H1 (cell line): ENCODE data around the gene GASK1B. TPM values are rescaled to one million over a fixed set of nuclear protein-coding genes. Genes with fewer than 3 reads are reported as not detected.

Experiments used
- CTCF ChIA-PET: fragments of 300-600 bp; sonication (Branson Sonifier 250); formaldehyde crosslinking; loops from one replicate; lab custom pipeline; 2021; ENCODE audit not compliant: partially characterized antibody; lab: Charles Lee
- POLR2A ChIA-PET: fragments of 300-600 bp; sonication (Branson Sonifier 250); formaldehyde crosslinking; loops from one replicate; lab custom pipeline; 2021; ENCODE audit warnings: inconsistent platforms; ENCODE audit not compliant: partially characterized antibody; lab: Charles Lee
- DNase-seq, 2 experiments: peaks; one replicate each; pipeline versions ENCODE4 v3.0.0 to v3.0.0-alpha.2; 2010 to 2022; ENCODE audit warnings: low spot score in 2 of 2, low read depth in 1 of 2, mixed read lengths in 1 of 2
- FAIRE-seq: peaks from 2 replicates; lab custom pipeline; 2011; peaks lifted over from hg19 to GRCh38; lab: Jason Lieb, UNC
- H2AFZ ChIP-seq: 2 replicates; pipeline ENCODE4 v1.8.1; 2012; ENCODE audit warnings: low read length, inconsistent platforms
- H2AK5ac ChIP-seq: 2 replicates; pipeline ENCODE4 v1.6.1; 2013; ENCODE audit warnings: low read depth, low read length
- H2BK120ac ChIP-seq: replicated peaks from 2 replicates; pipeline ENCODE3; 2013; ENCODE audit warnings: low read depth, low read length, inconsistent platforms
- H2BK12ac ChIP-seq: 2 replicates; pipeline ENCODE4 v1.6.1; 2013; ENCODE audit warnings: low read depth, low read length
- H2BK15ac ChIP-seq: 2 replicates; pipeline ENCODE4 v1.6.1; 2013; ENCODE audit warnings: low read length
- H2BK20ac ChIP-seq: 2 replicates; pipeline ENCODE4 v1.6.1; 2013; ENCODE audit warnings: low read length
- H2BK5ac ChIP-seq: 2 replicates; pipeline ENCODE4 v1.6.1; 2013; ENCODE audit warnings: low read depth, low read length
- H3K14ac ChIP-seq: 2 replicates; pipeline ENCODE4 v1.6.1; 2013; ENCODE audit warnings: inconsistent platforms; ENCODE audit not compliant: insufficient read length
- H3K18ac ChIP-seq: 2 replicates; pipeline ENCODE4 v1.6.1; 2013; ENCODE audit warnings: low read length; ENCODE audit errors: extremely low read depth
- H3K23ac ChIP-seq: 2 replicates; pipeline ENCODE4 v1.6.1; 2013; ENCODE audit warnings: inconsistent platforms; ENCODE audit not compliant: insufficient read length
- H3K23me2 ChIP-seq: 2 replicates; pipeline ENCODE4 v1.6.1; 2013; ENCODE audit warnings: low read depth, low read length
- H3K27ac ChIP-seq: 2 replicates; pipeline ENCODE4 v1.6.1; 2011; ENCODE audit warnings: low read depth, low read length, inconsistent platforms
- H3K27me3 ChIP-seq, 4 experiments: replicated peaks in 1 of 4; 1 replicate in 1 of 4; 2 replicates in 3 of 4; pipeline versions ENCODE4 v1.6.1 to v1.8.1; 2011 to 2013; ENCODE audit warnings: low read length in 3 of 4, mild to moderate bottlenecking in 3 of 4, inconsistent platforms in 2 of 4, mixed read lengths in 2 of 4, moderate library complexity in 1 of 4; ENCODE audit not compliant: control insufficient read depth in 3 of 4, insufficient read depth in 3 of 4; ENCODE audit errors: extremely low read depth in 1 of 4
- H3K36me3 ChIP-seq, 4 experiments: 2 replicates each; pipeline versions ENCODE4 v1.6.1 to v1.8.1; 2011 to 2013; ENCODE audit warnings: mild to moderate bottlenecking in 4 of 4, low read length in 3 of 4, moderate library complexity in 2 of 4, control low read depth in 1 of 4, inconsistent platforms in 1 of 4; ENCODE audit not compliant: insufficient read depth in 4 of 4, control insufficient read depth in 2 of 4
- H3K4ac ChIP-seq: replicated peaks from 2 replicates; pipeline ENCODE3; 2013; ENCODE audit warnings: low read length, low read depth, mixed read lengths, inconsistent platforms; ENCODE audit not compliant: insufficient read length
- H3K4me1 ChIP-seq, 4 experiments: replicated peaks in 1 of 4; 1 replicate in 1 of 4; 2 replicates in 3 of 4; pipeline versions ENCODE4 v1.6.1 to v1.8.1; 2011 to 2013; ENCODE audit warnings: low read length in 3 of 4, inconsistent platforms in 2 of 4, mixed read lengths in 1 of 4; ENCODE audit not compliant: insufficient read depth in 4 of 4, control insufficient read depth in 3 of 4
- H3K4me2 ChIP-seq, 2 experiments: 2 replicates each; pipeline versions ENCODE4 v1.6.1 to v1.8.1; 2011 to 2013; ENCODE audit warnings: low read depth in 2 of 2, low read length in 2 of 2, control low read depth in 1 of 2, inconsistent platforms in 1 of 2, mild to moderate bottlenecking in 1 of 2; ENCODE audit not compliant: insufficient read depth in 1 of 2
- H3K4me3 ChIP-seq, 4 experiments: fragments of 200-600, 300-600 bp in 1 of 4; sonication (generic), shearing (Covaris generic), sonication (Bioruptor Twin) in 1 of 4; 2 replicates each; pipeline versions ENCODE4 v1.5.1 to v1.8.1; 2011 to 2016; ENCODE audit warnings: low read length in 4 of 4, low read depth in 3 of 4, control low read depth in 2 of 4, inconsistent platforms in 2 of 4, mild to moderate bottlenecking in 2 of 4, mixed read lengths in 1 of 4, moderate library complexity in 1 of 4; ENCODE audit not compliant: insufficient read depth in 2 of 4; ENCODE audit errors: extremely low read depth in 1 of 4
- H3K56ac ChIP-seq: replicated peaks from 2 replicates; pipeline ENCODE3; 2013; ENCODE audit warnings: low read depth, mild to moderate bottlenecking, mixed read lengths, low read length, inconsistent platforms; ENCODE audit not compliant: insufficient read length
- H3K79me1 ChIP-seq: 2 replicates; pipeline ENCODE4 v1.6.1; 2013; ENCODE audit warnings: low read depth, low read length, control low read depth
- H3K79me2 ChIP-seq, 2 experiments: 2 replicates each; pipeline versions ENCODE4 v1.6.1 to v1.8.1; 2012 to 2013; ENCODE audit warnings: low read length in 2 of 2, mild to moderate bottlenecking in 2 of 2, inconsistent platforms in 1 of 2; ENCODE audit not compliant: insufficient read depth in 2 of 2, control insufficient read depth in 1 of 2
- H3K9ac ChIP-seq, 4 experiments: replicated peaks in 1 of 4; 1 replicate in 1 of 4; 2 replicates in 3 of 4; pipeline versions ENCODE4 v1.6.1 to v1.8.1; 2011 to 2013; ENCODE audit warnings: low read depth in 3 of 4, low read length in 3 of 4, control low read depth in 2 of 4, mild to moderate bottlenecking in 2 of 4, moderate library complexity in 2 of 4, inconsistent platforms in 1 of 4; ENCODE audit errors: extremely low read depth in 1 of 4
- H3K9me3 ChIP-seq, 2 experiments: 2 replicates each; pipeline versions ENCODE4 v1.6.1 to v1.8.1; 2012 to 2013; ENCODE audit warnings: mild to moderate bottlenecking in 2 of 2, moderate library complexity in 2 of 2, control low read depth in 1 of 2, inconsistent platforms in 1 of 2, low read depth in 1 of 2, low read length in 1 of 2, mixed read lengths in 1 of 2; ENCODE audit not compliant: insufficient read depth in 2 of 2
- H4K20me1 ChIP-seq, 2 experiments: replicated peaks in 1 of 2; 2 replicates each; pipeline versions ENCODE3 to v1.8.1; 2011 to 2013; ENCODE audit warnings: inconsistent platforms in 2 of 2, low read length in 2 of 2, mild to moderate bottlenecking in 1 of 2; ENCODE audit not compliant: insufficient read depth in 2 of 2, control insufficient read depth in 1 of 2
- H4K5ac ChIP-seq: 2 replicates; pipeline ENCODE4 v1.6.1; 2013; ENCODE audit warnings: low read length, low read depth, mixed read lengths, inconsistent platforms; ENCODE audit not compliant: insufficient read length
- H4K8ac ChIP-seq: 2 replicates; pipeline ENCODE4 v1.8.0; 2013; ENCODE audit warnings: mild to moderate bottlenecking, moderate library complexity, low read length, inconsistent platforms; ENCODE audit not compliant: insufficient read depth; ENCODE audit errors: extremely low read depth
- H4K91ac ChIP-seq: replicated peaks from 2 replicates; pipeline ENCODE3; 2013; ENCODE audit warnings: low read length, mixed read lengths, inconsistent platforms; ENCODE audit not compliant: insufficient read length
- CBX8 ChIP-seq: fragments of 300-800, 300-1000 bp; sonication (generic); IDR thresholded peaks from 2 replicates; pipeline ENCODE4 v1.7.1; 2016; ENCODE audit warnings: low read depth, low read length, borderline replicate concordance
- JUND ChIP-seq: IDR thresholded peaks from 2 replicates; pipeline ENCODE4 v1.6.1; 2011; ENCODE audit warnings: mild to moderate bottlenecking, improper control_type of control experiment, low read length
- NANOG ChIP-seq: IDR thresholded peaks from 2 replicates; pipeline ENCODE4 v1.6.1; 2011; ENCODE audit warnings: low read length, low read depth, mild to moderate bottlenecking, inconsistent platforms; ENCODE audit not compliant: insufficient read depth, poor library complexity, severe bottlenecking
- POLR2A ChIP-seq, 2 experiments: IDR thresholded peaks; 1 replicate in 1 of 2; 2 replicates in 1 of 2; pipeline ENCODE4 v1.6.1; 2011; ENCODE audit warnings: low read depth in 2 of 2, low read length in 2 of 2, mild to moderate bottlenecking in 2 of 2; ENCODE audit errors: control extremely low read depth in 1 of 2
- RNF2 ChIP-seq: fragments of 200-900, 300-1000 bp; sonication (generic); IDR thresholded peaks from 2 replicates; pipeline ENCODE4 v1.7.1; 2016; ENCODE audit warnings: borderline replicate concordance, low read depth, mild to moderate bottlenecking, antibody characterized with exemption, low read length; ENCODE audit not compliant: poor library complexity, severe bottlenecking; ENCODE audit errors: missing control alignments
- SAP30 ChIP-seq: fragments of 300-600 bp; sonication (generic); IDR thresholded peaks from 2 replicates; pipeline ENCODE4 v1.7.1; 2012; ENCODE audit warnings: low read length, moderate library complexity, mild to moderate bottlenecking, inconsistent platforms; ENCODE audit not compliant: insufficient read depth, insufficient replicate concordance
- SP4 ChIP-seq: IDR thresholded peaks from 2 replicates; pipeline ENCODE4 v1.6.1; 2012; ENCODE audit warnings: low read length, inconsistent platforms
- WGBS, 2 experiments: shearing (Covaris generic) in 1 of 2; methylation state at CpG; one replicate each; pipeline versions ENCODE4 v1.1.6 to v1.1.7; 2013 to 2015; ENCODE audit warnings: low lambda C conversion rate in 2 of 2, mixed read lengths in 2 of 2, inconsistent platforms in 1 of 2, low coverage in 1 of 2, missing lambda C conversion rate in 1 of 2; ENCODE audit not compliant: insufficient replicate concordance in 2 of 2, insufficient coverage in 1 of 2, insufficient read length in 1 of 2; ENCODE audit errors: extremely low coverage in 1 of 2, missing lambda C conversion rate in 1 of 2; 5-methylcytosine and 5-hydroxymethylcytosine counted together
- polyA plus RNA-seq, 7 experiments: library from polyadenylated mRNA; depleted of rRNA in 3 of 7; stranded (reverse) in 5 of 7; unstranded in 2 of 7; fragments of >200 nt in 5 of 7; fragments of 200-250 nt in 2 of 7; gene quantifications; 1 replicate in 5 of 7; 2 replicates in 1 of 7; 4 replicates in 1 of 7; pipeline versions ENCODE4 v1.2.1 to v1.2.3, GENCODE V29; 2011 to 2013; ENCODE audit warnings: missing spikeins in 2 of 7, mixed read lengths in 2 of 7
- total RNA-seq: library from RNA; stranded (reverse); fragmentation: NEBNext Ultra II Directional; extraction: Animal tissue kit (Norgen Biotek cat#: 25700); gene quantifications from 2 replicates; pipeline ENCODE4 v1.2.1, GENCODE V29; 2021

Gene GASK1B
- total and polyA plus RNA-seq, 2 of the 8 experiments (the other 6 are each of a cell fraction or from before 2014, with no cell fraction given) = not detected

DNA sequence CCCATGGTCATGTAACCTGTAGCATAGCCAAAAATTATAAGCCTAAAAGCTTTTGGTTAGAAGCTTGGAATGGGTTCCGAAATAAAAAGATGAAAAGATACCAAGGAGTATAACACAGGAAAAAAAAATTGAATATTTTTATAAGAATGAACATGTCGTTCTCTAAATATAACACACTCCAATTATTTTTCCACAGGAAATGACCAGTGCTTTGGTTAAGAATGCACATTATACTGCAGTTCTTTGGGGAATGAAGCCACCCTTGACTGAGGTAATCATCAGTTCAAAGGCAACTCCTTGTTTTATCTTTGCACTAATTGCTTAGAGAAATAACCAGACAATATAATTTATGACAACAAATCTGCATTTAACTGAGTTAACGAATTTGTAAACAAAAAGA lies 6.6 kb upstream of the GASK1B start:
- no peak for FAIRE-seq
- Histone ChIP-seq H4K8ac (no peak overlapping the region), H4K91ac (no peak overlapping the region), H2AFZ (no peak overlapping the region), H3K18ac (no peak overlapping the region), H3K27ac (no peak overlapping the region), H3K9ac (no peak overlapping the region), H3K14ac (no peak overlapping the region), H2BK20ac (no peak overlapping the region), H3K79me1 (no peaks in the 10 kb centered on the region), H3K4me3 (no peak overlapping the region), H2BK5ac (no peak overlapping the region), H3K36me3 (no peaks in the 10 kb centered on the region), H4K20me1 (no peaks in the 10 kb centered on the region), H3K79me2 (no peaks in the 10 kb centered on the region), H2BK120ac (no peak overlapping the region), H3K4me2 (no peak overlapping the region), H3K27me3 (no peaks in the 10 kb centered on the region), H3K23ac (no peak overlapping the region), H3K4ac (no peak overlapping the region), H2BK15ac (no peak overlapping the region), H3K4me1 (no peaks in the 10 kb centered on the region), H2BK12ac (no peak overlapping the region), H2AK5ac (no peak overlapping the region), H3K23me2 (no peaks in the 10 kb centered on the region), H4K5ac (no peak overlapping the region), H3K56ac (no peak overlapping the region), H3K9me3 (no peaks in the 10 kb centered on the region)
- TF ChIP-seq CBX8 = no peak
- no peak for TF ChIP-seq JUND
- no peak for TF ChIP-seq RNF2
- TF ChIP-seq NANOG = no peak
- TF ChIP-seq POLR2A (IDR thresholded peaks at IDR 0.05; ENCODE audit: control extremely low read depth in 1 of 2, low read depth in 2 of 2, low read length in 2 of 2) = no peak
- TF ChIP-seq SP4 = no peak
- no peak for TF ChIP-seq SAP30
- ChIA-PET POLR2A (no interaction called here), CTCF (interaction anchor here (1.0 to 2.2 kb wide), 2 partner anchors 8 to 13 kb away, joined by 3 to 9 read pairs; no protein-coding TSS in a partner anchor)
- DNase-seq = no peak
- 83% methylated on average over 3 of the region's 3 CpGs; no CpG with 5 or more reads in 1 of the 2 experiments for WGBS, 2 experiments
